GM18520 (cell line): ENCODE results near the gene RHBDF1.

Experiments used
- ATAC-seq: cut with Tn5 transposase; IDR thresholded peaks from one replicate; pipeline ENCODE4 v1.9.1; 2021; ENCODE audit not compliant: unreplicated experiment

Gene RHBDF1

GRCh38 chr16:74747-75334 lies 2.4 kb upstream of the RHBDF1 start:
- no peak for ATAC-seq

GRCh38 chr16:74051-74746 lies 1.8 kb upstream of the RHBDF1 start:
- ATAC-seq: no peak

GRCh38 chr16:71540-72401 lies 660 bp downstream of the RHBDF1 start:
- no peak for ATAC-seq

GRCh38 chr16:71210-71539 lies 1.3 kb downstream of the RHBDF1 start:
- no peak for ATAC-seq

GRCh38 chr16:69181-69580 lies 3.2 kb downstream of the RHBDF1 start:
- ATAC-seq: no peak

GRCh38 chr16:67884-68789 lies 4.3 kb downstream of the RHBDF1 start:
- no peak for ATAC-seq

GRCh38 chr16:67183-67791 lies 5.1 kb downstream of the RHBDF1 start:
- ATAC-seq: no peak

GRCh38 chr16:66309-67182 lies 5.9 kb downstream of the RHBDF1 start:
- no peak for ATAC-seq

- ATAC-seq: no peak
Observed at GRCh38 chr16:65745-66144, 6.7 kb downstream of the RHBDF1 start.

GRCh38 chr16:64914-65255 lies 7.5 kb downstream of the RHBDF1 start:
- ATAC-seq: no peak

- ATAC-seq: no peak
Observed at GRCh38 chr16:63998-64913, 8.2 kb downstream of the RHBDF1 start.

- ATAC-seq: no peak
Observed at GRCh38 chr16:63466-63865, 9.0 kb downstream of the RHBDF1 start.

GRCh38 chr16:62968-63391 lies 9.5 kb downstream of the RHBDF1 start:
- ATAC-seq: no peak

GRCh38 chr16:62283-62967 lies 10.0 kb downstream of the RHBDF1 start:
- no peak for ATAC-seq

GRCh38 chr16:61879-62281 lies 10.6 kb downstream of the RHBDF1 start:
- ATAC-seq: no peak

GRCh38 chr16:60929-61878 lies 11.2 kb downstream of the RHBDF1 start:
- ATAC-seq: no peak

- no peak for ATAC-seq
Observed at GRCh38 chr16:60166-60565, 12.3 kb downstream of the RHBDF1 start.
